PC-9 (cell line): ENCODE results near the gene LMX1A.

ENCODE experiments used
- CTCF ChIP-seq: fragments of 200-600 bp; sonication (generic); conservative IDR thresholded peaks from 2 replicates; pipeline ENCODE4 v1.6.1; 2017; ENCODE audit warnings: mixed run types, antibody characterized with exemption, mild to moderate bottlenecking, moderate library complexity
- EZH2 ChIP-seq: fragments of 200-600 bp; sonication (generic); IDR thresholded peaks from 2 replicates; pipeline ENCODE4 v1.8.0; 2017; ENCODE audit warnings: antibody characterized with exemption, low read depth

DNA sequence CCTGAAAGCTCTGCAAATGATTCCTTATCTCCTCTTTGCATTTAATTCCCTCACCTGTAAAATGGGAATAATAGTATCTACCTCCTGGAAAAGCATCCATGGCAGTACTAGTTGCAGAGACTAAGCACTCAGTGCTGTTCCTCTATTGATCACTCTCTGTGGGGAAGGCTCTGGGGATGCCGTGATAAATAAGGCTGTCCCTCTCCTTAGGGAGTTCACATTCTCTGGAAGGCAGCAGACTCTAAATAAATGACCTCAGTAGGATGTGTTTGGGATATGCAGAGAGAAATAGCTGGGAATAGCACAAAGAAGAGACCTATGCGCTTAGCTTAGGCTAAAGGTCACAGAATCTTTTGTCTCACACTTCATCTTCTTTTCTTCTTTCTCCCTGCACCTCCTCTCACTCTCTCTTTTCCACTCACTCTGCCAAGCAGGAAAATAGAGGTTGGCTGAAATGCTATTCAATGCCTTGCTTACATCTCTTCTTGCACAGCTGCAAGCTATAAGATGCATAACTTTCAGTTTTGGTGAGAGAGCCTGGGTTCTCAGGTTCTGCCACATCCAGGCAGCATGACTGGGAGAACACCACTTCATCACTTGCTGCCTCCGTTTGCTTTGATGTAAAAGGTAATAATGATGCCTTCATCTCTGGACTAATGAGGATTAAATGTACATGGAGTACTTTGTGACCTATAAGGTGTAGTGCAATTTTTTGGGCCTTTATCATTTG lies 101.5 kb downstream of the LMX1A start:
- TF ChIP-seq CTCF, result no peak
- TF ChIP-seq EZH2, result no peak
